ENCODE results near the gene TNXB. TPM values are rescaled to one million over a fixed set of nuclear protein-coding genes. Genes with fewer than 3 reads are reported as not detected.
A peak's percentile ranks its signal among the peaks of the same experiment; 100 is the strongest.

Gene TNXB
- total RNA-seq, 1 experiment from 2014 or later = 3.0 TPM

DNA sequence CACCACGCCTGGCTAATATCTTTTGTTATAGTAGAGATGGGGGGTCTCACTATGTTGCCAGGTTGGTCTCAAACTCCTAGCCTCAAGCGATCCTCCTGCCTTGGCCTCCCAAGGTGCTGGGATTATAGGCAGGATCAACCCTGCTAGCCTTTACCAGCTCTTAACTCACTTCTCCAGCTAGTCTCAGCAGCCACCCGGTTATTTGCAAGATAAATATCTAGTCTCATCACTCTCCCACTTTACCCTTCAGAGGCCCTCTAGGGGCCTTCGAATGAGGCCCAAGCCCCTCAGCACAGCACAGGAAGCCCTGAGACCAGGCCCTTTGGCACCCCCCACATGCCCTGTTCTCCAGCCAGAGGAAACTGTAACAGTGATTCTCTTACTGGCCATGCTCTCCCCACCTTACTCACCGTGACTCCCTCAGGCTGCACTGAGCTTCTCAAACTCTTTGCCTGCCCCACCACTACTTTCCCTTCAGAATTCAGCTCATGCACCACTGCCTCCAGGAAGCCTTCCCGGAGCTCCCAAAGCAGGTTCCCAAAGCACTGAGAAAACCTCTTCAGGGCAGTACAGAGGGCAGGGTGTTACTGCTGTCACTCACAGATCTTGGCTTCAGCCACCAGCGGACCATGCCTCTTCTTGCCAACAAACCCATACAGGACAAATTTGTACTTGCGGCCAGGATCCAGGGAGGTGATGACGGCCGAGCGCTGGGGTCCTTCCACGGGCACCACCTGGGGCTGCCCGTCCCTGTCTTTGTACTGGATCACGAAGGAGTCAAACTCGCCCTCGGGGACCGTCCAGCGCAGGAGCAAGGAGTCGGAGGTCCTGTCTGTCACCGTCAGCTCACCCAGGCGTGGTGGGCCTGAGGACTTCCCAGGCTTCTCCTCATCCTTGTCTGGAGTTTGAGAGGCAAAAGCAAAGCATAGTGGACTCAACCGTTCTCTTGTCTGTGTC lies 25.0 kb downstream of the TNXB start:
- intact Hi-C loops (cut with micrococcal nuclease) = no loop called here
- CTCF ChIA-PET = interaction anchor here (0.5 to 2.2 kb wide), 5 partner anchors 14 to 485 kb away, joined by 3 to 9 read pairs (median 6); no protein-coding TSS in a partner anchor
- no peak for DNase-seq (ENCODE audit: unreplicated experiment)
- Mint-ChIP-seq H3K4me1 (ENCODE audit: insufficient read depth, unreplicated experiment) (peaks cover 59% of the 10 kb centered on the region), H3K4me3 (ENCODE audit: unreplicated experiment) (no peak overlapping the region), H3K9me3 (ENCODE audit: unreplicated experiment) (no peaks in the 10 kb centered on the region), H3K27ac (ENCODE audit: low read depth, unreplicated experiment) (peak overlapping the region; percentile 67), H3K36me3 (ENCODE audit: insufficient read depth, unreplicated experiment) (peaks cover 11% of the 10 kb centered on the region), H3K27me3 (ENCODE audit: insufficient read depth, unreplicated experiment) (peaks cover 4% of the 10 kb centered on the region)
- TF ChIP-seq CTCF (IDR thresholded peaks at IDR 0.05; ENCODE audit: unreplicated experiment) = no peak
- POLR2A ChIA-PET = interaction anchor here (1.0 to 2.2 kb wide), 3 partner anchors 9 to 112 kb away, joined by 3 to 7 read pairs (median 7); partner anchors contain the start of gene DXO
- no TSS peak for BruUV-seq (replicated peaks)

- peak; percentile 88 for DNase-seq (ENCODE audit: unreplicated experiment)
- peak overlapping the region; percentile 67 for H3K27ac Mint-ChIP-seq (ENCODE audit: low read depth, unreplicated experiment)
- POLR2A ChIA-PET = interaction anchor here (0.7 to 2.2 kb wide), 9 partner anchors 11 to 585 kb away, joined by 3 to 7 read pairs (median 4); partner anchors contain the start of genes ATF6B, DXO, EHMT2 and FKBPL
Observed at GRCh38 chr6:32082935-32083334, 26.2 kb downstream of the TNXB start.

DNA sequence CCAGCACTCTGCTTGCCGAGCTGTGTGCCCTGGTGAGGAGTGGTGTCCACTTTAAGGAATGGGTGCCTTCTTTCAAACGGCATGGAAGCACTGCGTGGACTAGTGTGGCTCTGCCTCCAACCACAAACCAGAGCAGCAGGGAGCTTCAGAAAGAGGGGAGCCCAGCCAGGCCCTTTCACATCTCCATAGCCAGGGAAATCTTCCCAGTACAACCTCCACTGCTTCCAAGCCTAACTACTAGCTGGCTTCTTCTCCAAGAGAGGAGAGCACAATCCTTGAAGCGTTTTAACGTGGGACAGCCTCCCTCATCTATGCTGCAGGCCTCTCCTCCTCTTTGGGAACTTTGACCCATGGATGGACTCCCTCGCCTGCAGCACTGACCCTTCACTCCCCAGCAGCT lies 26.7 kb downstream of the TNXB start:
- no peaks in the 10 kb centered on the region for H3K27me3 Mint-ChIP-seq (ENCODE audit: insufficient read depth, unreplicated experiment)
- intact Hi-C loops (cut with micrococcal nuclease) = no loop called here
- peak overlapping the region; percentile 67 for H3K27ac Mint-ChIP-seq (ENCODE audit: low read depth, unreplicated experiment)
- CTCF ChIA-PET = interaction anchor here (0.6 to 2.2 kb wide), 6 partner anchors 28 to 282 kb away, joined by 3 to 9 read pairs (median 3); no protein-coding TSS in a partner anchor
- H3K4me3 Mint-ChIP-seq (ENCODE audit: unreplicated experiment) = peak overlapping the region; percentile 24
- TF ChIP-seq CTCF (IDR thresholded peaks at IDR 0.05; ENCODE audit: unreplicated experiment) = no peak
- no TSS peak for BruUV-seq (replicated peaks)
- H3K9me3 Mint-ChIP-seq (ENCODE audit: unreplicated experiment) = no peaks in the 10 kb centered on the region
- H3K36me3 Mint-ChIP-seq (ENCODE audit: insufficient read depth, unreplicated experiment) = peaks cover 11% of the 10 kb centered on the region
- H3K4me1 Mint-ChIP-seq (ENCODE audit: insufficient read depth, unreplicated experiment) = peaks cover 59% of the 10 kb centered on the region
- POLR2A ChIA-PET = interaction anchor here (0.7 to 2.2 kb wide), 9 partner anchors 10 to 585 kb away, joined by 3 to 7 read pairs (median 4); partner anchors contain the start of genes ATF6B, DXO, EHMT2 and FKBPL
- DNase-seq (ENCODE audit: unreplicated experiment) = no peak

More at GRCh38 chr6:32082935-32083334, 26.2 kb downstream of the TNXB start:
- no peak for TF ChIP-seq CTCF (IDR thresholded peaks at IDR 0.05; ENCODE audit: unreplicated experiment)
- CTCF ChIA-PET = interaction anchor here (0.6 to 2.2 kb wide), 5 partner anchors 28 to 239 kb away, joined by 3 to 9 read pairs (median 3); no protein-coding TSS in a partner anchor
- H3K27me3 Mint-ChIP-seq (ENCODE audit: insufficient read depth, unreplicated experiment) = no peaks in the 10 kb centered on the region
- H3K36me3 Mint-ChIP-seq (ENCODE audit: insufficient read depth, unreplicated experiment) = peaks cover 11% of the 10 kb centered on the region
- intact Hi-C loops (cut with micrococcal nuclease) = no loop called here
- H3K4me3 Mint-ChIP-seq (ENCODE audit: unreplicated experiment) = peak overlapping the region; percentile 24
- BruUV-seq (replicated peaks) = no TSS peak
- H3K4me1 Mint-ChIP-seq (ENCODE audit: insufficient read depth, unreplicated experiment) = peaks cover 59% of the 10 kb centered on the region
- H3K9me3 Mint-ChIP-seq (ENCODE audit: unreplicated experiment) = no peaks in the 10 kb centered on the region
